DMS153 treated with DMSO at 0.1 percent for 48 hours (cell line): ENCODE results near the gene IRAK2.

Experiments used
- DNase-seq: peaks from one replicate; lab custom pipeline; 2025; ENCODE audit not compliant: unreplicated experiment; lab: John Stamatoyannopoulos, UW

IRAK2 gene

GRCh38 chr3:10279384-10280176 lies 114.9 kb downstream of the IRAK2 start:
- no peak for DNase-seq

- DNase-seq: no peak
Observed at GRCh38 chr3:10280177-10280529, 115.4 kb downstream of the IRAK2 start.

- no peak for DNase-seq
Observed at GRCh38 chr3:10280571-10280970, 115.9 kb downstream of the IRAK2 start.

- no peak for DNase-seq
Observed at GRCh38 chr3:10281951-10282350, 117.2 kb downstream of the IRAK2 start.

- no peak for DNase-seq
Observed at GRCh38 chr3:10283638-10284037, 118.9 kb downstream of the IRAK2 start.

- DNase-seq: no peak
Observed at GRCh38 chr3:10284496-10284895, 119.8 kb downstream of the IRAK2 start.

DNA sequence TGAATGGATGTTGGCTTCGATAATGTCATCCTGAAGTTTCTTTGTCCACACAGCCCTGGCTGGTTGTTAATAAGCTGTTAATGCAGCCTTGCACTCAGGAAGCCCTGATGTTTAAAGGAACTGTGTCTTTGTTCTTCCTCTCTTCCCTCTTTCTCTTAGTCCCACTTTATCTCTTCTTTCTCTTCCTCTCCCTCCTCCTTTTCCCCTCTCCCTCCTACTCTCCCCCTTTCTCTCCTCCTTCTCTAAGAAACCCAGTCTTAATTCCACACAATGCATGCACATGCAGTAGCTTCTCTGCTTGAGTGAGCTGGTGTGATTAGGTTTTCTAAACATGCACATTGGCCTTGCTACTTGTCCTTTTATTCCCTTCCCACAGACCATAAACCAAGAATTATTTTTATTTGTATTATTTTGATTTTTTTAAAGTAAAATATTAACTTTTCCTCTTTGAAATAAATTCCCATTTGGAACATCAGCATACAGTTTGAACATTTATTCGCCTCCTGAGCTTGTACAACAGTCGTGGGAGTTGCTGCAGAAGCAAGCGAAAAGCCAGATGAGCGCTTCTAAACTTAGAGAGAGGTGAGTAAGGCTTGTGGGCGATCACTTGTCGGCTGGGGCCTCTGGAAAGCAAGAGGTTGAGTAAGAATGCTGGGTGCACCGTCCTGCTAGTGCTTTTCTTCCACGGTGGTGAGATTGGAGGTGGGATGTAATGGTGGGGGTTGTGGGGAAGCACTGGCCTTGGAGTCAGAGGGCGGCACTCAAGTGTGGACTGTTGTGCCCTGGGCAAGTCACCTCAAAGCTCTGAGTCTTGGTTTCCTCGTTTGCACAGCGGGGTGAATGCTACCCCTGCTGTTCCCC lies 120.8 kb downstream of the IRAK2 start:
- no peak for DNase-seq

- DNase-seq: no peak
Observed at GRCh38 chr3:10286133-10286524, 121.4 kb downstream of the IRAK2 start.

DNA sequence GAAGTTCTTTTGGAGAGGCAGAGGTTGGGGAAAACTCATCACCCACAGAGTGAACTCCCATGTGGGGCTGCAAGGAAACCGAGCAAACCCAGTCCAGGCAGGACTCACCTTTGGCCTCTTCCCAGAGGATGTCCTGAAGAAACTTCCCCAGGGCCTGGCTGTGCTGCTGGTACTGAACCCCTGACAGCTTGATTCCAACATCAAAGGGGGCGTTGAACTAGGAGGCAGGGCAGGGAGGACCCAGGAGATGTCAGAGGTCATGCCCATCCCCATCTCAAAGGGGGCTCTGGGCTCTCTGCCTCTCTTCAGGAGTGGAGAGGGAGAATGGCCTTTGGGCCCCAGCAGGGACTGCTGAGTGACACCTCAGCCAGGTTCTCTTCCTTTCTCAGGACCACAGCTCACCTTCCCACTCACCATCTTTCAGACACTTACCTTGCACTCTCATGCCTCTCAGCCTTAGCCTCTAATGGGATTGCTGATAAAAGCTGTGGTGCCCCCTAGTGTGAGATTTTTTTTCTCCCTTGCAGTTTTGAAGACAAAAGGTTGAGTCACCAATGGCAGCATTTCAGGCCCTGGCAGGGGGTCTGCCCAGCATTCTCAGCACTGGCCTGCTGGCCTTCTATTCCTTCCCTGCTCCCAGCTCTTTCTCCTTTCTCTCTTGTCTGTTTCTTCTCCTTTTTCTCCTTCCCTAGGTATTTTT lies 122.0 kb downstream of the IRAK2 start:
- no peak for DNase-seq

GRCh38 chr3:10287936-10288574 lies 123.3 kb downstream of the IRAK2 start:
- DNase-seq: no peak

DNA sequence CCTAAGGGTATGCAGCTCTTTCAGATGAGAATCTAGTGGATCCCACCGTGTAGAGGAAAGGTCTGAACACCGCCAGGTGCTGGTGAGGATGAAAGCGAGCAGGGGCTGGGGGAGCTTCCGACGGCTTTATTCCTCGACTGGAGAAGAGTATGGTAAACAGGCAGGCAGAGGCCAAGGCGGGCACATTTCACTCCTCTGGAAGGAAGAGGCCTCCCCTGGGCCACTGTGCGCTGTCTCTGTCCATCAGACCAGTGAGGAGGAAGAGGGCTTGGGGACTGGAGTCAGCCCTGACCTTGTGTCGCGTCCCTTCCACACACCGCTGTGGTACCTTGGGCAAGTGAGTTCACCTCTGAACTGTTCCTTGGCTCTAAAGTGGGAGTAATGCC lies 123.8 kb downstream of the IRAK2 start:
- DNase-seq: no peak

GRCh38 chr3:10289077-10289476 lies 124.4 kb downstream of the IRAK2 start:
- no peak for DNase-seq

DNA sequence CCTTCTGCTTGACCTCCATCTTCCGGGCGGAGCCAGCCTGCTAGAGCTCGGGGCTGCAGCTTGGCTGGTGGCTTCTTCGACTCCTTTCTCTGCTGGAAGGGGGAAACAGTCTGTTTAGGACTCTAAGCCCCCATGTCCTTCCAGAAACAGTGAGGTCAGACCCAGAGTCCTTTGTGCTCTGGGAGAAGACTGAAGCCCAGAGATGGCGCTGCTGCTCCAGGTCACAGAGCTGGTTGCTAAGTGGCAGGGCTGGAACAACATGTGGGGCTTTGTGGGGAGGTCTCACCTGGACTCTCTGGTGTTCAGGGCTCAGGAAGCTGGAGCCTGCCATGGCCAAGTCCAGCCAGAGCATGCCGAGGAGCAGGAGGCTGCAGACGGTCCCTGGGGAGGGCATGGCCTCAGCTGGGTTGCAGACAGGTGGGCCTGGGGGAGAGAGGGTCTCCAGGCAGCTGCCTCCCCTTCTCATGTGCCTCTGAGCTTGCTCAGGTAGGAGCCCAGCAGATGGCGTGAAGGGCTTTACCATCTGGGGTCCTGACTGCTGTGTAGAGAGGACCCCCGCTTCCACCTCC lies 125.2 kb downstream of the IRAK2 start:
- no peak for DNase-seq

DNA sequence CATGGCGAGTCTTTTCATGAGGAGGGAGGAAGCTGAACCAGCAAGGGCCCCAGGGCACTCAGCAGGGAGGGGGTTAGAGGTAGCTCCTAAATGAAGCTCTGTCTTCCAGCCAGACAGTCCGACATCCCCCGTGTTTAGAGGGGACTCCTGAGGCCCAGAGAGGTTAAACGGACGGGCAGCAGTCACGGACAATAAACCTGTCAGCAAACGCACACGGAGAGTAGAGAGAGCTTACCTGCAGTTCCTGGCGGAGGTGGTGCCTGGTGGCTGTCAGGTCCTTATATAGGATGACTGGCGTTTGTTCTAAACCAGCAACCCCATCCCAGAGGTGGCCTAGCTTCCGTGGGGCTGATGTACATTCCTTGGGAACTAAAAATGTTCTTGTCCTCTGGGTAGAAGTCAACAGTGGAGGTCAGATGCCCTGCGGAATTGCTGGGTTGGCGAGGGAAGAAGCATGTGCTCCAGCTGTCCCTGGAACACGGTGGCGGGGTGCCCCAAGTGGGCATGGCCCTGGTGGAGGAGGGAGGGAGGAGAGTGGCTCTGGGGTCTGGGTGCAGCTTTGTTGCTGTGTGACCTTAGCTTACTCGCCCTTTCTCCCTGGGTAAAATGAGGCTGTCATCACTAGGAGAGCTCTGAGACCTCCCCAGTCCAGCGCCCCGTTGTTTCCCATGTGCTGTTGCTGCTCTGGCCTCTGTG lies 125.9 kb downstream of the IRAK2 start:
- DNase-seq: no peak

GRCh38 chr3:10291641-10292040 lies 126.9 kb downstream of the IRAK2 start:
- DNase-seq: no peak

DNA sequence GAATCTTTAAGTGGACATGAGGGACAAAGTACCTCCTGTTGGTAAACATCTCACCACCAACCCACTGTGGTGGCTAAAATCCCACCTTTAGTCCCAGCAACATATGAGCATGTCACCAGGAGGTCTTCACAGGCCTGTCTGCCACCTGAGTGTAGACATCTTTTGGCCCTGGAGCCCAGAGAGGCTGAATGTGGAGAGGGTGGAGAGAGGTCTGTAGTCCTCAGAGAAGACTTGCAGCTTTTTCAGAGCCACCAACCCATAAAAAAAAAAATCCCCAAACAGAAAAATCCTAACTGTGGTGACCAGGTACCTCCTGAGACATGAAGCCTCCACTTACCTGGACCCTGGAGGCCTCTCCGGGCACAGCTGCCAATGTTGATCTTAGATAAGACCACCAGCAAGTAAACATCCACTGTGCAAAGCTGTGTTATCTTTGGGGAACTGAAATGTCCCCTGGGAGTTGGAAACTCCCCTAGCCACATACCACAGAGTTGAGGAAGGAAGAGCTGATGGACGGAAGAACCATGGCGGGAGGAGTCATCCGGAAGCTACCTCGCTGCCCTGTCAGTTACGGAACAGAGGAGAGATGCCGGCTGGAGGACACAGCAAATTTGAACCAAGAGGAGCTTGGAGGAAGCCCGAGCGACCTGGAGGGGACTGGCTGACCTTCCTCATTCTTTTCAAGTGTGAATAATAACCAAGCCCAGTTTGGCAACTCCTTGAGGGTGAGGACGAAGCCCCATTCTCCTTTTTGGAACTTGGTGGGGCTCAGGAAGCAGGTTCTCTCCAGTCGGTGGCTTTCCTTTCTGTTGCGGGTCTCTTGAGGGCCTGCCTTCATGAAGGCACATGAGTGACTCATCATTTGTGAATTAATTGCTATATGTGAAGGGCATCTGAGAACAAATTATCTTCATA lies 128.0 kb downstream of the IRAK2 start, which contains the start of gene GHRL:
TSS of gene GHRL (minus strand) at position 443 of the 915 bp plus-strand sequence. CDS start 2,767 bp downstream, outside the sequence.
- DNase-seq: no peak
